H1 (cell line): ENCODE results near the gene GPX4. TPM values are rescaled to one million over a fixed set of nuclear protein-coding genes. Genes with fewer than 3 reads are reported as not detected.
A peak's percentile ranks its signal among the peaks of the same experiment; 100 is the strongest.

Experiments used
- CTCF ChIA-PET: fragments of 300-600 bp; sonication (Branson Sonifier 250); formaldehyde crosslinking; loops from one replicate; lab custom pipeline; 2021; ENCODE audit not compliant: partially characterized antibody; lab: Charles Lee
- POLR2A ChIA-PET: fragments of 300-600 bp; sonication (Branson Sonifier 250); formaldehyde crosslinking; loops from one replicate; lab custom pipeline; 2021; ENCODE audit warnings: inconsistent platforms; ENCODE audit not compliant: partially characterized antibody; lab: Charles Lee
- DNase-seq, 2 experiments: peaks; one replicate each; pipeline versions ENCODE4 v3.0.0 to v3.0.0-alpha.2; 2010 to 2022; ENCODE audit warnings: low spot score in 2 of 2, low read depth in 1 of 2, mixed read lengths in 1 of 2
- FAIRE-seq: peaks from 2 replicates; lab custom pipeline; 2011; peaks lifted over from hg19 to GRCh38; lab: Jason Lieb, UNC
- H2AFZ ChIP-seq: 2 replicates; pipeline ENCODE4 v1.8.1; 2012; ENCODE audit warnings: low read length, inconsistent platforms
- H2AK5ac ChIP-seq: 2 replicates; pipeline ENCODE4 v1.6.1; 2013; ENCODE audit warnings: low read depth, low read length
- H2BK120ac ChIP-seq: replicated peaks from 2 replicates; pipeline ENCODE3; 2013; ENCODE audit warnings: low read depth, low read length, inconsistent platforms
- H2BK12ac ChIP-seq: 2 replicates; pipeline ENCODE4 v1.6.1; 2013; ENCODE audit warnings: low read depth, low read length
- H2BK15ac ChIP-seq: 2 replicates; pipeline ENCODE4 v1.6.1; 2013; ENCODE audit warnings: low read length
- H2BK20ac ChIP-seq: 2 replicates; pipeline ENCODE4 v1.6.1; 2013; ENCODE audit warnings: low read length
- H2BK5ac ChIP-seq: 2 replicates; pipeline ENCODE4 v1.6.1; 2013; ENCODE audit warnings: low read depth, low read length
- H3K14ac ChIP-seq: 2 replicates; pipeline ENCODE4 v1.6.1; 2013; ENCODE audit warnings: inconsistent platforms; ENCODE audit not compliant: insufficient read length
- H3K18ac ChIP-seq: 2 replicates; pipeline ENCODE4 v1.6.1; 2013; ENCODE audit warnings: low read length; ENCODE audit errors: extremely low read depth
- H3K23ac ChIP-seq: 2 replicates; pipeline ENCODE4 v1.6.1; 2013; ENCODE audit warnings: inconsistent platforms; ENCODE audit not compliant: insufficient read length
- H3K23me2 ChIP-seq: 2 replicates; pipeline ENCODE4 v1.6.1; 2013; ENCODE audit warnings: low read depth, low read length
- H3K27ac ChIP-seq: 2 replicates; pipeline ENCODE4 v1.6.1; 2011; ENCODE audit warnings: low read depth, low read length, inconsistent platforms
- H3K27me3 ChIP-seq, 4 experiments: replicated peaks in 1 of 4; 1 replicate in 1 of 4; 2 replicates in 3 of 4; pipeline versions ENCODE4 v1.6.1 to v1.8.1; 2011 to 2013; ENCODE audit warnings: low read length in 3 of 4, mild to moderate bottlenecking in 3 of 4, inconsistent platforms in 2 of 4, mixed read lengths in 2 of 4, moderate library complexity in 1 of 4; ENCODE audit not compliant: control insufficient read depth in 3 of 4, insufficient read depth in 3 of 4; ENCODE audit errors: extremely low read depth in 1 of 4
- H3K36me3 ChIP-seq, 4 experiments: 2 replicates each; pipeline versions ENCODE4 v1.6.1 to v1.8.1; 2011 to 2013; ENCODE audit warnings: mild to moderate bottlenecking in 4 of 4, low read length in 3 of 4, moderate library complexity in 2 of 4, control low read depth in 1 of 4, inconsistent platforms in 1 of 4; ENCODE audit not compliant: insufficient read depth in 4 of 4, control insufficient read depth in 2 of 4
- H3K4ac ChIP-seq: replicated peaks from 2 replicates; pipeline ENCODE3; 2013; ENCODE audit warnings: low read length, low read depth, mixed read lengths, inconsistent platforms; ENCODE audit not compliant: insufficient read length
- H3K4me1 ChIP-seq, 4 experiments: replicated peaks in 1 of 4; 1 replicate in 1 of 4; 2 replicates in 3 of 4; pipeline versions ENCODE4 v1.6.1 to v1.8.1; 2011 to 2013; ENCODE audit warnings: low read length in 3 of 4, inconsistent platforms in 2 of 4, mixed read lengths in 1 of 4; ENCODE audit not compliant: insufficient read depth in 4 of 4, control insufficient read depth in 3 of 4
- H3K4me2 ChIP-seq, 2 experiments: 2 replicates each; pipeline versions ENCODE4 v1.6.1 to v1.8.1; 2011 to 2013; ENCODE audit warnings: low read depth in 2 of 2, low read length in 2 of 2, control low read depth in 1 of 2, inconsistent platforms in 1 of 2, mild to moderate bottlenecking in 1 of 2; ENCODE audit not compliant: insufficient read depth in 1 of 2
- H3K4me3 ChIP-seq, 4 experiments: fragments of 200-600, 300-600 bp in 1 of 4; sonication (generic), shearing (Covaris generic), sonication (Bioruptor Twin) in 1 of 4; 2 replicates each; pipeline versions ENCODE4 v1.5.1 to v1.8.1; 2011 to 2016; ENCODE audit warnings: low read length in 4 of 4, low read depth in 3 of 4, control low read depth in 2 of 4, inconsistent platforms in 2 of 4, mild to moderate bottlenecking in 2 of 4, mixed read lengths in 1 of 4, moderate library complexity in 1 of 4; ENCODE audit not compliant: insufficient read depth in 2 of 4; ENCODE audit errors: extremely low read depth in 1 of 4
- H3K56ac ChIP-seq: replicated peaks from 2 replicates; pipeline ENCODE3; 2013; ENCODE audit warnings: low read depth, mild to moderate bottlenecking, mixed read lengths, low read length, inconsistent platforms; ENCODE audit not compliant: insufficient read length
- H3K79me1 ChIP-seq: 2 replicates; pipeline ENCODE4 v1.6.1; 2013; ENCODE audit warnings: low read depth, low read length, control low read depth
- H3K79me2 ChIP-seq, 2 experiments: 2 replicates each; pipeline versions ENCODE4 v1.6.1 to v1.8.1; 2012 to 2013; ENCODE audit warnings: low read length in 2 of 2, mild to moderate bottlenecking in 2 of 2, inconsistent platforms in 1 of 2; ENCODE audit not compliant: insufficient read depth in 2 of 2, control insufficient read depth in 1 of 2
- H3K9ac ChIP-seq, 4 experiments: replicated peaks in 1 of 4; 1 replicate in 1 of 4; 2 replicates in 3 of 4; pipeline versions ENCODE4 v1.6.1 to v1.8.1; 2011 to 2013; ENCODE audit warnings: low read depth in 3 of 4, low read length in 3 of 4, control low read depth in 2 of 4, mild to moderate bottlenecking in 2 of 4, moderate library complexity in 2 of 4, inconsistent platforms in 1 of 4; ENCODE audit errors: extremely low read depth in 1 of 4
- H3K9me3 ChIP-seq, 2 experiments: 2 replicates each; pipeline versions ENCODE4 v1.6.1 to v1.8.1; 2012 to 2013; ENCODE audit warnings: mild to moderate bottlenecking in 2 of 2, moderate library complexity in 2 of 2, control low read depth in 1 of 2, inconsistent platforms in 1 of 2, low read depth in 1 of 2, low read length in 1 of 2, mixed read lengths in 1 of 2; ENCODE audit not compliant: insufficient read depth in 2 of 2
- H4K20me1 ChIP-seq, 2 experiments: replicated peaks in 1 of 2; 2 replicates each; pipeline versions ENCODE3 to v1.8.1; 2011 to 2013; ENCODE audit warnings: inconsistent platforms in 2 of 2, low read length in 2 of 2, mild to moderate bottlenecking in 1 of 2; ENCODE audit not compliant: insufficient read depth in 2 of 2, control insufficient read depth in 1 of 2
- H4K5ac ChIP-seq: 2 replicates; pipeline ENCODE4 v1.6.1; 2013; ENCODE audit warnings: low read length, low read depth, mixed read lengths, inconsistent platforms; ENCODE audit not compliant: insufficient read length
- H4K8ac ChIP-seq: 2 replicates; pipeline ENCODE4 v1.8.0; 2013; ENCODE audit warnings: mild to moderate bottlenecking, moderate library complexity, low read length, inconsistent platforms; ENCODE audit not compliant: insufficient read depth; ENCODE audit errors: extremely low read depth
- H4K91ac ChIP-seq: replicated peaks from 2 replicates; pipeline ENCODE3; 2013; ENCODE audit warnings: low read length, mixed read lengths, inconsistent platforms; ENCODE audit not compliant: insufficient read length
- EP300 ChIP-seq, 2 experiments: IDR thresholded peaks; 1 replicate in 1 of 2; 2 replicates in 1 of 2; pipeline ENCODE4 v1.6.1; 2011 to 2012; ENCODE audit warnings: low read depth in 2 of 2, low read length in 2 of 2, mild to moderate bottlenecking in 2 of 2, borderline replicate concordance in 1 of 2, inconsistent platforms in 1 of 2, moderate library complexity in 1 of 2
- GTF2F1 ChIP-seq: IDR thresholded peaks from 2 replicates; pipeline ENCODE4 v1.6.1; 2012; ENCODE audit warnings: low read depth, low read length, improper control_type of control experiment, borderline replicate concordance
- HDAC2 ChIP-seq, 2 experiments: fragments of 300-600 bp in 1 of 2; sonication (generic) in 1 of 2; IDR thresholded peaks; 2 replicates each; pipeline ENCODE4 v1.6.1; 2011 to 2012; ENCODE audit warnings: low read depth in 2 of 2, low read length in 2 of 2, mild to moderate bottlenecking in 2 of 2, moderate library complexity in 2 of 2, borderline replicate concordance in 1 of 2, inconsistent platforms in 1 of 2
- HDAC6 ChIP-seq: IDR thresholded peaks from one replicate; pipeline ENCODE4 v1.7.1; 2012; ENCODE audit warnings: low read depth, mild to moderate bottlenecking, inconsistent platforms, low read length, moderate library complexity
- POLR2A ChIP-seq, 2 experiments: IDR thresholded peaks; 1 replicate in 1 of 2; 2 replicates in 1 of 2; pipeline ENCODE4 v1.6.1; 2011; ENCODE audit warnings: low read depth in 2 of 2, low read length in 2 of 2, mild to moderate bottlenecking in 2 of 2; ENCODE audit errors: control extremely low read depth in 1 of 2
- TAF7 ChIP-seq: optimal IDR thresholded peaks from 2 replicates; pipeline ENCODE3; 2011; ENCODE audit warnings: low read depth, mild to moderate bottlenecking, inconsistent platforms, low read length, moderate library complexity, borderline replicate concordance
- TBP ChIP-seq: IDR thresholded peaks from 2 replicates; pipeline ENCODE4 v1.6.1; 2011; ENCODE audit warnings: low read depth, low read length, improper control_type of control experiment
- WGBS, 2 experiments: shearing (Covaris generic) in 1 of 2; methylation state at CpG; one replicate each; pipeline versions ENCODE4 v1.1.6 to v1.1.7; 2013 to 2015; ENCODE audit warnings: low lambda C conversion rate in 2 of 2, mixed read lengths in 2 of 2, inconsistent platforms in 1 of 2, low coverage in 1 of 2, missing lambda C conversion rate in 1 of 2; ENCODE audit not compliant: insufficient replicate concordance in 2 of 2, insufficient coverage in 1 of 2, insufficient read length in 1 of 2; ENCODE audit errors: extremely low coverage in 1 of 2, missing lambda C conversion rate in 1 of 2; 5-methylcytosine and 5-hydroxymethylcytosine counted together
- polyA plus RNA-seq, 7 experiments: library from polyadenylated mRNA; depleted of rRNA in 3 of 7; stranded (reverse) in 5 of 7; unstranded in 2 of 7; fragments of >200 nt in 5 of 7; fragments of 200-250 nt in 2 of 7; gene quantifications; 1 replicate in 5 of 7; 2 replicates in 1 of 7; 4 replicates in 1 of 7; pipeline versions ENCODE4 v1.2.1 to v1.2.3, GENCODE V29; 2011 to 2013; ENCODE audit warnings: missing spikeins in 2 of 7, mixed read lengths in 2 of 7
- total RNA-seq: library from RNA; stranded (reverse); fragmentation: NEBNext Ultra II Directional; extraction: Animal tissue kit (Norgen Biotek cat#: 25700); gene quantifications from 2 replicates; pipeline ENCODE4 v1.2.1, GENCODE V29; 2021

The GPX4 gene
- total and polyA plus RNA-seq, 2 of the 8 experiments (the other 6 are each of a cell fraction or from before 2014, with no cell fraction given) = 342 to 693 TPM

GRCh38 chr19:1062387-1063029 lies 41.3 kb upstream of the GPX4 start:
- Histone ChIP-seq H3K23me2 (peaks cover 11% of the 10 kb centered on the region; the same call in 1 of the 2 replicates), H3K4me3 (no peak overlapping the region), H2BK15ac (no peak overlapping the region), H3K79me1 (no peaks in the 10 kb centered on the region), H2AFZ (no peak overlapping the region), H4K8ac (no peak overlapping the region), H2BK20ac (no peak overlapping the region), H2BK5ac (peak overlapping the region; percentile 8; the same call in 1 of the 2 replicates), H3K9me3 (peaks cover 18 to 36% of the 10 kb centered on the region in 2 experiments), H2AK5ac (no peak overlapping the region), H2BK12ac (no peak overlapping the region), H3K27ac (no peak overlapping the region), H4K20me1 (peaks cover 0 to 7% of the 10 kb centered on the region in 2 experiments), H3K18ac (no peak overlapping the region), H4K91ac (no peak overlapping the region), H3K27me3 (peaks cover 0 to 24% (median 16%) of the 10 kb centered on the region in 4 experiments; a peak in 5 of 7 replicates)
- no peak for FAIRE-seq
- POLR2A ChIA-PET = interaction anchor here (0.6 to 6.9 kb wide), 8 partner anchors 10 to 735 kb away, joined by 3 to 97 read pairs (median 4); partner anchors contain the start of genes CNN2 and RNU6-2
- CTCF ChIA-PET = interaction anchor here (0.6 to 1.5 kb wide), 3 partner anchors 23 to 883 kb away, joined by 3 to 4 read pairs (median 3); partner anchors contain the start of gene ABCA7
- TF ChIP-seq TBP (no peak), GTF2F1 (no peak), HDAC6 (no peak), TAF7 (no peak), POLR2A (IDR thresholded peaks at IDR 0.05; ENCODE audit: control extremely low read depth in 1 of 2, low read depth in 2 of 2, low read length in 2 of 2) (no peak), HDAC2 (IDR thresholded peaks at IDR 0.05; ENCODE audit: borderline replicate concordance in 1 of 2, low read depth in 2 of 2, low read length in 2 of 2) (no peak), EP300 (IDR thresholded peaks at IDR 0.05; ENCODE audit: borderline replicate concordance in 1 of 2, low read depth in 2 of 2, low read length in 2 of 2) (no peak)
- TF ChIP-seq, all 59 proteins: peak for 0
- DNase-seq = peak in 1 of 2 experiments; percentile 48
- Histone ChIP-seq H4K5ac (no peak overlapping the region), H3K4ac (no peak overlapping the region), H3K23ac (no peak overlapping the region), H3K9ac (no peak overlapping the region), H2BK120ac (no peak overlapping the region), H3K36me3 (peaks cover 0 to 18% (median 6%) of the 10 kb centered on the region in 4 experiments; a peak in 4 of 8 replicates), H3K56ac (no peak overlapping the region), H3K79me2 (no peaks in the 10 kb centered on the region), H3K14ac (no peak overlapping the region), H3K4me1 (peaks cover 0 to 27% (median 18%) of the 10 kb centered on the region in 4 experiments; a peak in 6 of 7 replicates), H3K4me2 (no peak overlapping the region)
- WGBS, 2 experiments = 90% methylated on average over 13 of the region's 17 CpGs; no CpG with 5 or more reads in 1 of the 2 experiments
